ENCODE results near the gene IGF2R. TPM values are rescaled to one million over a fixed set of nuclear protein-coding genes. Genes with fewer than 3 reads are reported as not detected.

Gene IGF2R
- total and polyA plus RNA-seq, 2 of the 13 experiments (the other 11 are each of a cell fraction or from before 2014, with no cell fraction given) = 38.3 to 70.0 TPM

DNA sequence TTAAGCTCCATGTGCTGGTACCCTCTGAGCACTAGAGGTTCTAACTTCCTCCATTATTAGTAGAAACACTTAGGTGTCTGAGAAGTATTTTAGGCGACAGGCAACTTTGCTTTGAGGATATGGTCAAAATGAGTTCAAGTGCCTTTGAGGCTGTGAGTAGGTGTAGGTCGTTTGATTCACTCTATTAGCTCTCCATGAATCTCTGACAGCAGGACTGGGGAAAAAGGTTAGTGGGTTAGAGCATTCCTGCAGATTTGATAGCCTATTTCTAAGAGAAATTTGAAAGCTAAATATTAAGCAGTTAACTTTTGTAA, 45.9 kb downstream of the IGF2R start (continued):
- no peak for TF ChIP-seq MIXL1 (CRISPR knock-in tag; IDR thresholded peaks at IDR 0.05)
- TF ChIP-seq ZNF160 (CRISPR knock-in tag; IDR thresholded peaks at IDR 0.05) = no peak
- no peak for TF ChIP-seq ZNF550 (CRISPR knock-in tag; IDR thresholded peaks at IDR 0.05; ENCODE audit: borderline replicate concordance)
- TF ChIP-seq, protein P1, sequence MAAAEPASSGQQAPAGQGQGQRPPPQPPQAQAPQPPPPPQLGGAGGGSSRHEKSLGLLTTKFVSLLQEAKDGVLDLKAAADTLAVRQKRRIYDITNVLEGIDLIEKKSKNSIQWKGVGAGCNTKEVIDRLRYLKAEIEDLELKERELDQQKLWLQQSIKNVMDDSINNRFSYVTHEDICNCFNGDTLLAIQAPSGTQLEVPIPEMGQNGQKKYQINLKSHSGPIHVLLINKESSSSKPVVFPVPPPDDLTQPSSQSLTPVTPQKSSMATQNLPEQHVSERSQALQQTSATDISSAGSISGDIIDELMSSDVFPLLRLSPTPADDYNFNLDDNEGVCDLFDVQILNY (CRISPR knock-in tag; conservative IDR thresholded peaks at IDR 0.05) = no peak
- no peak for TF ChIP-seq MAZ (IDR thresholded peaks at IDR 0.05; ENCODE audit: borderline replicate concordance, low read depth, low read length)
- no peak for TF ChIP-seq MAZ (CRISPR knock-in tag; IDR thresholded peaks at IDR 0.05; ENCODE audit: low read depth)
- TF ChIP-seq ZNF138 (CRISPR knock-in tag; IDR thresholded peaks at IDR 0.05; ENCODE audit: low read depth) = no peak
- TF ChIP-seq, protein P2, sequence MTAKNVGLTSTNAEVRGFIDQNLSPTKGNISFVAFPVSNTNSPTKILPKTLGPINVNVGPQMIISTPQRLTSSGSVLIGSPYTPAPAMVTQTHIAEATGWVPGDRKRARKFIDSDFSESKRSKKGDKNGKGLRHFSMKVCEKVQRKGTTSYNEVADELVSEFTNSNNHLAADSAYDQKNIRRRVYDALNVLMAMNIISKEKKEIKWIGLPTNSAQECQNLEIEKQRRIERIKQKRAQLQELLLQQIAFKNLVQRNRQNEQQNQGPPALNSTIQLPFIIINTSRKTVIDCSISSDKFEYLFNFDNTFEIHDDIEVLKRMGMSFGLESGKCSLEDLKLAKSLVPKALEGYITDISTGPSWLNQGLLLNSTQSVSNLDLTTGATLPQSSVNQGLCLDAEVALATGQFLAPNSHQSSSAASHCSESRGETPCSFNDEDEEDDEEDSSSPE (CRISPR knock-in tag; IDR thresholded peaks at IDR 0.05) = no peak
- no peak for TF ChIP-seq ZNF264 (CRISPR knock-in tag; IDR thresholded peaks at IDR 0.05)
- TF ChIP-seq, protein P3, sequence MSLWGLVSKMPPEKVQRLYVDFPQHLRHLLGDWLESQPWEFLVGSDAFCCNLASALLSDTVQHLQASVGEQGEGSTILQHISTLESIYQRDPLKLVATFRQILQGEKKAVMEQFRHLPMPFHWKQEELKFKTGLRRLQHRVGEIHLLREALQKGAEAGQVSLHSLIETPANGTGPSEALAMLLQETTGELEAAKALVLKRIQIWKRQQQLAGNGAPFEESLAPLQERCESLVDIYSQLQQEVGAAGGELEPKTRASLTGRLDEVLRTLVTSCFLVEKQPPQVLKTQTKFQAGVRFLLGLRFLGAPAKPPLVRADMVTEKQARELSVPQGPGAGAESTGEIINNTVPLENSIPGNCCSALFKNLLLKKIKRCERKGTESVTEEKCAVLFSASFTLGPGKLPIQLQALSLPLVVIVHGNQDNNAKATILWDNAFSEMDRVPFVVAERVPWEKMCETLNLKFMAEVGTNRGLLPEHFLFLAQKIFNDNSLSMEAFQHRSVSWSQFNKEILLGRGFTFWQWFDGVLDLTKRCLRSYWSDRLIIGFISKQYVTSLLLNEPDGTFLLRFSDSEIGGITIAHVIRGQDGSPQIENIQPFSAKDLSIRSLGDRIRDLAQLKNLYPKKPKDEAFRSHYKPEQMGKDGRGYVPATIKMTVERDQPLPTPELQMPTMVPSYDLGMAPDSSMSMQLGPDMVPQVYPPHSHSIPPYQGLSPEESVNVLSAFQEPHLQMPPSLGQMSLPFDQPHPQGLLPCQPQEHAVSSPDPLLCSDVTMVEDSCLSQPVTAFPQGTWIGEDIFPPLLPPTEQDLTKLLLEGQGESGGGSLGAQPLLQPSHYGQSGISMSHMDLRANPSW (CRISPR knock-in tag; IDR thresholded peaks at IDR 0.05; ENCODE audit: borderline replicate concordance) = no peak
- TF ChIP-seq, protein P4, sequence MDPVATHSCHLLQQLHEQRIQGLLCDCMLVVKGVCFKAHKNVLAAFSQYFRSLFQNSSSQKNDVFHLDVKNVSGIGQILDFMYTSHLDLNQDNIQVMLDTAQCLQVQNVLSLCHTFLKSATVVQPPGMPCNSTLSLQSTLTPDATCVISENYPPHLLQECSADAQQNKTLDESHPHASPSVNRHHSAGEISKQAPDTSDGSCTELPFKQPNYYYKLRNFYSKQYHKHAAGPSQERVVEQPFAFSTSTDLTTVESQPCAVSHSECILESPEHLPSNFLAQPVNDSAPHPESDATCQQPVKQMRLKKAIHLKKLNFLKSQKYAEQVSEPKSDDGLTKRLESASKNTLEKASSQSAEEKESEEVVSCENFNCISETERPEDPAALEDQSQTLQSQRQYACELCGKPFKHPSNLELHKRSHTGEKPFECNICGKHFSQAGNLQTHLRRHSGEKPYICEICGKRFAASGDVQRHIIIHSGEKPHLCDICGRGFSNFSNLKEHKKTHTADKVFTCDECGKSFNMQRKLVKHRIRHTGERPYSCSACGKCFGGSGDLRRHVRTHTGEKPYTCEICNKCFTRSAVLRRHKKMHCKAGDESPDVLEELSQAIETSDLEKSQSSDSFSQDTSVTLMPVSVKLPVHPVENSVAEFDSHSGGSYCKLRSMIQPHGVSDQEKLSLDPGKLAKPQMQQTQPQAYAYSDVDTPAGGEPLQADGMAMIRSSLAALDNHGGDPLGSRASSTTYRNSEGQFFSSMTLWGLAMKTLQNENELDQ (CRISPR knock-in tag; IDR thresholded peaks at IDR 0.05; ENCODE audit: borderline replicate concordance) = no peak
- TF ChIP-seq ZNF678 (CRISPR knock-in tag; IDR thresholded peaks at IDR 0.05) = no peak

All from HepG2 (cell line).